GM13976 (cell line): Measurements from ENCODE around the gene CA11.
"Not testable (repeated sequence)": the region's sequence is repeated elsewhere in the genome, so short reads cannot be mapped to it uniquely, and the experiment has no call there.

Experiments
- DNase-seq: peaks from one replicate; pipeline ENCODE4 v3.0.0; 2012; ENCODE audit warnings: low spot score
- CTCF ChIP-seq: IDR thresholded peaks from 2 replicates; pipeline ENCODE4 v1.5.1; 2012; ENCODE audit warnings: borderline replicate concordance, mild to moderate bottlenecking; ENCODE audit not compliant: insufficient read depth; ENCODE audit errors: extremely low read depth, missing control alignments, control extremely low read depth
- in situ Hi-C: fragments of 300-500 bp; cut with MboI; formaldehyde crosslinking; loops from one replicate; pipeline ENCODE4 v1.12.0; 2022; ENCODE audit warnings: low sequenced_read_pairs, mixed read lengths, inconsistent platforms; ENCODE audit not compliant: unreplicated experiment

CA11 gene

GRCh38 chr19:48681127-48681470 is 35.1 kb upstream of the CA11 start:
- in situ Hi-C loops: no loop called here
- TF ChIP-seq CTCF: no peak
- DNase-seq: peak; percentile 64

GRCh38 chr19:48680436-48681126 is 34.6 kb upstream of the CA11 start:
- peak; percentile 25 for DNase-seq
- in situ Hi-C loops: no loop called here
- TF ChIP-seq CTCF: no peak

- in situ Hi-C loops: not testable (repeated sequence)
Measured at GRCh38 chr19:48680006-48680405, 34.0 kb upstream of the CA11 start.

GRCh38 chr19:48678201-48678600 is 32.2 kb upstream of the CA11 start:
- peak; percentile 17 for DNase-seq
- in situ Hi-C loops: no loop called here
- TF ChIP-seq CTCF: no peak

More at GRCh38 chr19:48680006-48680405, 34.0 kb upstream of the CA11 start:
- not testable (repeated sequence) for DNase-seq

GRCh38 chr19:48676887-48677286 is 30.9 kb upstream of the CA11 start:
- no peak for DNase-seq
- TF ChIP-seq CTCF: no peak
- in situ Hi-C loops: no loop called here

GRCh38 chr19:48676487-48676886 is 30.5 kb upstream of the CA11 start:
- in situ Hi-C loops: no loop called here
- DNase-seq: no peak
- no peak for TF ChIP-seq CTCF

- peak; percentile 77 for TF ChIP-seq CTCF
- in situ Hi-C loops: no loop called here
Measured at GRCh38 chr19:48674921-48675824, 29.2 kb upstream of the CA11 start.

More at GRCh38 chr19:48674921-48675824, 29.2 kb upstream of the CA11 start:
- peak; percentile 95 for DNase-seq
